HG02840 (cell line): ENCODE data around the gene RCN1.
"Not testable (repeated sequence)": the region's sequence is repeated elsewhere in the genome, so short reads cannot be mapped to it uniquely, and the experiment has no call there.

Experiments used
- ATAC-seq: cut with Tn5 transposase; IDR thresholded peaks from one replicate; pipeline ENCODE4 v1.9.1; 2021; ENCODE audit warnings: mild to moderate bottlenecking, moderate library complexity, moderate number of reproducible peaks; ENCODE audit not compliant: unreplicated experiment, low FRiP score

The RCN1 gene

DNA sequence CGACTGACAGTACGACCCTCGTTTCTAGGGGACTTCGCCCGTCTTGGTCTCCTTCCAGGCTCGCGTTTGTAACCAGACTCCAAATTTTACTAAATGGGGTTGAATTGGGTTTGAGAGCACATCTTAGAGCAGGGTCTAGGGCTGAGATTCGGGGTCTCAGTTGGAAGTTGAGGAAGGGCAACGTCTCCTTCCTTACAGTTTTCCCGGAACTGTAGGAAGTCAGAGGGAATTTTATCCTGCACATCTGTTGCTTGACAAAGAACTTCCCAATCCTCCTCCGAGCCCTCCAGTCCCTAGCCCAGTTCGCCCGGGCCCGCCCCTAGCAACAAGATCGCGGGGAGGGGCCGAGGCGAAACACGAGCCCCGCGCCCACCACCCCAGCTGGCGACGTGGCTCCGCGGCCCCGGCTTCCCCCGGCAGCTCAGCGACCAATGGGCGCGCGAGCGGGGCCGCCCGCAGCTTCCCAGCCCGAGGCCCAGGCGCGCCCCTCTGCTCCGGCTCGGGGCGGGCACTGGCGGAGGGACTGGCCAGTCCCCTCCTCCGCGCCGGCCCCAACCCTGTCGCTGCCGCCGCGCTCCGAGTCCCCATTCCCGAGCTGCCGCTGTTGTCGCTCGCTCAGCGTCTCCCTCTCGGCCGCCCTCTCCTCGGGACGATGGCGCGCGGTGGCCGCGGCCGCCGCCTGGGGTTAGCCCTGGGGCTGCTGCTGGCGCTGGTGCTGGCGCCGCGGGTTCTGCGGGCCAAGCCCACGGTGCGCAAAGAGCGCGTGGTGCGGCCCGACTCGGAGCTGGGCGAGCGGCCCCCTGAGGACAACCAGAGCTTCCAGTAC, at the start of gene RCN1:
Gene RCN1 (plus strand): TSS at position 530 of the 826 bp plus-strand sequence. CDS start 123 bp downstream, at position 653.
- peak; percentile 48 for ATAC-seq

DNA sequence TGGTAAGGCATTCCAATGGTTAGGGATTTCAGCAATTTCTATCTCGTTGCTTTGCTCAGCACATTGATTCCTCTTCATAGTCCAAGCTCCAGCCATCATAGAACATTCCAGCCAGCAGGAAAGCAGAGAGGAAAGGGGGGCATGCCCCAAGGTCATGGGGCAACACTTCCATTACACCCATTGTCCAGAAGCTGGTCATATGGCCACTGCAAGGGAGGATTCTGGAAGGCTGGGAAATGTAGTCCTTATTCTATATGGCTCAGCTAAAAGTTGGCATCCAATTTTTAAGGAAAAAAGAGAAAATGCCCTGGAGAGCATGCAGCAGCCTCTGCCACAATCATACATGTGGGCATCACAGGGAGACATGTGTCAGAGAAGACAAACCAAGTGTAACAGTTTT, 47.1 kb upstream of the RCN1 start:
- no peak for ATAC-seq

DNA sequence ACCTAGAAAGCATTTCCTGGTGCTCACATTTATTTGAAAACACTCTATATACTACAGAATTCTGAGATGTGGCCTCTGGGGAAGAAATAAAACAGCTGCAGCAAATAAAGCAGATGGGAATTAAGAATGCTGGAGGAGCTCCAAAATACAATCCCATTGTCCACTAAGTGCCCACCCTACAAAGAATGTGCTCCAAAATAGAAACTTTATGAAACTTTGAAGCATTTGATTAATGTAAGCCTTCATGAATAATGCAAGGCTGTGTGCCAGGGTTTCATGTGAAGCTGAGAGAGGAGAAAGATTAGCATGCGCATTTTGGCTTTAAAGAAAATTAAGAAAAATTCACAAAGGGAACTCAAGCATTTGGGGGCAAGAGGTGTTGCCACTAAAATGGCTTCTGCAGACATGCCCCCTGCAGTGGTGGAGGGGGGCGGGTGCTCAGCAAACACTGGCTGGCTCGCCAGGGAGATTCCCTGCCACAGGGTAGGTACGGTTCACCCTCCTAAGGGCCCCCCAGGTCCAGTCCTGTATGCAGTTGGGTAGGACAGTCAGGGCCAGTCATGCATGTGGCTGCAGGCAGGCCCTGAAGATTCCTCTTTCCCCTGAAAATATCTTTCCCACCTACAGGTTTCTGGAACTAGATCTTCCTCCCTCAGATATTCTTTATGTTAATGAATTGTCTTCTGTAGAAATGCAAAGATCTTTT, 46.6 kb upstream of the RCN1 start:
- ATAC-seq: no peak

DNA sequence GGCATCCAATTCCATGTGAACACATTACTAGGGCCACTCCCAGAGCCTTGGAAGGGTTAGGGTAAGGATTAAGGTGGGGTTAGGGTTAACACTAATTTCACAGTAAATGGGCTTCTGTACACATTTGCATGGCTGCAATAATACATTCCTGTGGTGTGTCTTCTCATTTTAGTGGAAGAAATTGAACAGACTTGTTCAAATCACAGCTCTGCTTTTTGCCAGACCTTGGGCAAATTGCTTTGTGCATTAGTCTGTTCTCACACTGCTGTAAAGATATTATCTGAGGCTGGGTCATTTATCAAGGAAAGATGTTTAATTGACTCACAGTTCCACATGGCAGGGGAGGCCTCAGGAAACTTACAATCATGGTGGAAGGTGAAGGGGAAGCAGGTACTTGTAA, 45.4 kb upstream of the RCN1 start:
- ATAC-seq: no peak

DNA sequence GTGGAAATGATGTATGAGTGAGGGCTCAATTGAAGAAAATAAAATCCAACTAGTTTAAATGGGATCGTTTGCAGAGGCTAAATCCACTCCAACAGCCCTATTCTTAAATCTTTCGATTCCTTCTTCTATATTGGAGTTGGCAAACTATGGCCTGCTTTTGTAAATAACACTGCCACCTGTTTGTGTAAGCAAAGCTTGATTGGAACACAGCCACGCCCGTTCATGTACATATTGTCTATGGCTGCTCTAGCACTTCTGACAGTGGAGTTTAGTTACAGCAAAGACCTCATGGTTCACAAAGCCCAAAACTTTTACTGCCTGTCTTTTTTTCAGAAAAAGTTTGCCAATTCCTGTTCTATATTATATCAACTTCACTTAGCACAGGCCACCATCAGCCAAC, 40.6 kb upstream of the RCN1 start:
- ATAC-seq: no peak

DNA sequence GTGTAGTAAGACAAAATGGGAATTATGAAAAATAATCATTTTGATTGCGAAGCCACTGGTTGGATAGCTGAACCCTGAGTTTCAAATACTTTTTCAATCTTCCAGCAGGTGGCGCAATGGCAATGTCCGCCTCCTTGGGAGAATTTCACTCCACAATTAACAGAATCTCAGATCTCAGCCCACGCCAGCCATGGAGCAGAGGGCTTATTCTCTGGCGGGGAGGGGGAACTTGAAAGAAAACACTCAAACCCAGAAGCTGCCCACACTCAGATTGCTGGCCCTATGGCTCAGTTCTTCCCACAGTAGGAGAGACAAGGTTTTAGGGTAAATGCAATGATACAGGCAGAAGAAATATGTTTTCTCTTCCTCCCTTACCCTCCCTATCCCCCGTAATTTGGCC, 38.7 kb upstream of the RCN1 start:
- no peak for ATAC-seq

DNA sequence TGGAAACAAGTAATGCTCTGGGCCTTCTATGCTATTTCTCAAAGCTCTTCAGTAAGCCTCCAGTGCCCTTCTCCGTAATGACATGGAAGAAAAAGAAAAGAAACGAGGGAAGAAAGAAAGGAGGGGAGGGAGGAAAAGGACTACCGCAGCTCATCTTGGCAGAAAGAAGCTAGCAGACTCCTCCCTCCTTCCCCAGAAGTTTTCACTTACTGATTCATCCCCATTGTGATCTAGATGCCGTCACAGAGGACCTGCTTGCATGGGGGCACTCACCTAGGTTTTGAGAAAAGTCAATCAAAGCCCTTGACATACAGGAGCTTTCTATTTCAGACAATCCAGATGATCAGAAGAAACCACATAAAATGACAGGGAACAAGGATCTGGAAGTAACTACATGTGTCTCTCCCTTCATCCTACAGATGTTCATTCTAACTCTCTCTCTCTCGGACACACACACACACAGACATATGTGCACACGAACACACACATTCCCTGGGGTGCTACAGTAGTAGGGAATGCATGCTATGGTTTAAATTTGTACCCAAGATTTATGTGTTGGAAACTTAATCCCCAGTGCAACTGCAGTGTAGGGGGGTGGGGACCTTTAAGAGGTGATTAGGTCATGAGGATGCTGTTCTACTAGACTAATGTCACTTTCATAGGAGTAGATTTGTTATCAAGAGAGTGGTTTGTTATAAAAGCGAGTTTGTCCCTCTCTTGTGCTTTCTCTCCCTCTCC, 37.6 kb upstream of the RCN1 start:
- no peak for ATAC-seq

DNA sequence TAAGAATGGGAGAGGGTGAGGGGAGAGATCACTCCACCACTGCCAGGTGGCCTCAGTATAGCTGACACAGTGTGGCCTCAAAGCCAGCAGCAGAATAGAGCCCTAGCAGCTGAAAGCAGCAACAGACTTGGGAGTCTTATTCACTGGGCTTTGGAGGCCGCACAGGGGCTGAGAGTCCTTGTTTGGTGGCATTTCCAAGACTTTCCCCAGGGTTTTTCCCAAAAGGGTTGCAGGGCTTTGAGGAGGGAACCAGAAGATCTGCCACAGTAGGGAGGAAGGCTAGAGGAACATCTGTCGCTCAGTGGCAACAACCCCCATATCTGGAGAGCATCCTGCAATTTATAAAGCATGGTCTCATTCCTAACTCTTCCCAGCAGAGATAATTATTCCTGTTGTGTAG, 35.0 kb upstream of the RCN1 start:
- no peak for ATAC-seq

DNA sequence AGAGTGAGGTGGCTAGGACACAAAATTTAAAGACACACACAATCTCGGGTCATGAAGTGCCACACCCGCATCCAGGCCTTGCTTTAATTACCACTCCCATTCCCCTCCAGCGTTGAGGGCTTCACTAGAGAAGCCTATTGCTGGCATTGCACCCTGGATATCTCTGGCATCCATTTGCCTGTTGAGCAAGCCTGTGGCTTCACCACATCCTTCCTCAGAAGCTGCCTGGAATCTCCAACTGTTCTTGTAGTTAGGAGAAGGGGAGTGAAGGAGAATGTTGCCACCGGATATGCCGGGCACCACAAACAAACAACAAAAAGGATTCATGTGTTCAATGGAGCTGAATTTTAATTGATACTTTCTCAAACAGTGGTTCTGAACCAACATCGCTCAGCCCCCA, 34.4 kb upstream of the RCN1 start:
- no peak for ATAC-seq

DNA sequence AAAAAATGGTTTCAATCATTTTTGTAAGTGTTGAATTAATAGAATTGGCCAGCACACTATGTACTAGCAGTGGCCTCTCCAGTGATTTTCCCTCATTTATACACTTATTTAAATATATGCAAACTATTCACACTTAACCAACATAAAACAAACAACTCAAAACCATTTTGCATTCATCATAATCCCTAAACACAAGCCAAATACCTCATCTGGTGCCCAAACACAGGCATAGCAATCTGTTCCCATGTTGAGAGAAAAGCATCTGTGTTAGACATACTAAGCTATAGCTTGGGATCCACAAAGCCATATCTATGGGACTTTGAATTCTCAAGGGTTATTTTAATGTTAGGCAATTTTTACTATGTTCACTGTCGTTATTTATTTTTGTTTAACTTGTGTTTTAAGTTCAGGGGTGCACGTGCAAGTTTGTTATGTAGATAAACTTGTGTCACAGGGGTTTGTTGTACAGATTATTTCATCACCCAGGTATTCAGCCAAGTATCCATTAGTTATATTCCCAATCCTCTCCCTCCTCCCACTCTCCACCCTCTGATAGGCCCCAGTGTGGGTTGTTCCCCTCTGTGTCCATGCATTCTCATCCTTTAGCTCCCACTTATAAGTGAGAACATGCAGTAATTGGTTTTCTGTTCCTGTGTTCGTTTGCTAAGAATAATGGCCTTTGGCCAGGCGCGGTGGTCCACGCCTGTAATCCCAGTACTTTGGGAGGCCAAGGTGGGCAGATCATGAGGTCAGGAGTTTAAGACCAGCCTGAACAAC, 31.0 kb upstream of the RCN1 start:
- no peak for ATAC-seq

DNA sequence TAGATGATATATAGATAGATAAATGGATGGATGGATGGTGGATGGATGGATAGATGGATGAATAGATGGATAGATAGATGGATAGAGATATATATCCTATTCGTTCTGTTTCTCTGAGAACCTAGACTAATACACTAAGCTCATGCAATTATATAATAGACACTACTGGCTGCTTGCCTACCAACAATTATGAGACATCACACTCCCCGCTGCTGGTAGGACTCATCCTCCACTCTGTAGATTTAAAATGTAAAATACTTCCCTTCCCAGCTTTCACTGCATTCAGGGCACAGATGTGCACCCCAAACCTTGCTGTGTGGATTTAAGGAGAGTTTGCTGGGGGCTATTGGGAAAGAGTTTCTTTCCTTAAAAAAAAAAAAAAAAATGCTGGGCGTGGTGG, 28.3 kb upstream of the RCN1 start:
- ATAC-seq: no peak

DNA sequence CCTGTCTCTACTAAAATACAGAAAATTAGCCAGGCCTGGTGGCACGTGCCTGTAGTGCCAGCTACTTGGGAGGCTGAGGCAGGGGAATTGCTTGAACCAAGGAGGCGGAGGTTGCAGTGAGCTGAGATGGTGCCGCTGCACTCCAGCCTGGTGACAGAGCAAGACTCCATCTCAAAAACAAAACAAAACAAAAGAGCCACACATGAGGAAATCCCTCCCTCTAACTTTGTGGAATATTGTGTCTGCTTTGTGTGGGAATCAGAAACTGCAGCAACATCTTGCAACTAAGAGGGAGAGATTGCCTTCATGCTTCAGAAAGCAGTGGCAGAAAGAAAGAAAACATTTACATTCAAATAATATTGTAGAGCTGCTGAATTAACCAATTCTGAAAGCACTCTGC, 27.8 kb upstream of the RCN1 start:
- not testable (repeated sequence) for ATAC-seq

DNA sequence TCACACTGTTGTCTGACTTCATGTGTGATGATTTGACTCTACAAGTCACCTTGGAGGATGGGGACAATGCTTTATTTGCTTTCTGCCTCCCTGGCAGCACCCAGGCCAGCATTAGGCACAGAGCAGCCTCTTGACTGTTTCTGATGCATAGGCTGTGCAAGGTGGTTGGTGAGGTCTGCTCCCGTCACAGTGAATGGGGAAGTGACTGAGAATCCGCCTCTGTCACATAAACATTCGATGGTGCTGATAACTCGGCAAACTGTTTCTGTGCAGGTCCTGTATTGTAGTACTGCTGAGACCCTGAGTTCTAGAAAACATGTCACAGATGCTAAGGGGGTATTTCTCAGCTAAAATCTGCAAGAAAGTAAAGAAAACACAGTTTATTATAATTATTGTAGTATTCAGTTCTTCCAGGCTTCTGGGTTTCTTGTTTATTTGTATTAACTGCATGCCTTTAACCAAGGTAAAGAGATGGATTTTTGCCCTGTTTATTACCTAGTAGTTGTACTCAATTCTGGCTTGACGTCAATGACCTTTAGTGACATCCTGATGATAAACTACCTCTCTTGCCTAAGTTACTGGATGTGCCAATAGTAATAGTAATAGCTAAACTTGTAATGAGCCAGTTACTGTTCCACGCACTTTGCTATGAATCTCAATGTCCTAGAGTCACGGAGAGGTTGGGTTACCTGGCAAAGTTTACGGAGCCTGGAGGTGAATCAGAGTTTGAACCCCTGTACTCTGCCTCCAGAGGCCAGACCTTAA, 24.8 kb upstream of the RCN1 start:
- no peak for ATAC-seq

DNA sequence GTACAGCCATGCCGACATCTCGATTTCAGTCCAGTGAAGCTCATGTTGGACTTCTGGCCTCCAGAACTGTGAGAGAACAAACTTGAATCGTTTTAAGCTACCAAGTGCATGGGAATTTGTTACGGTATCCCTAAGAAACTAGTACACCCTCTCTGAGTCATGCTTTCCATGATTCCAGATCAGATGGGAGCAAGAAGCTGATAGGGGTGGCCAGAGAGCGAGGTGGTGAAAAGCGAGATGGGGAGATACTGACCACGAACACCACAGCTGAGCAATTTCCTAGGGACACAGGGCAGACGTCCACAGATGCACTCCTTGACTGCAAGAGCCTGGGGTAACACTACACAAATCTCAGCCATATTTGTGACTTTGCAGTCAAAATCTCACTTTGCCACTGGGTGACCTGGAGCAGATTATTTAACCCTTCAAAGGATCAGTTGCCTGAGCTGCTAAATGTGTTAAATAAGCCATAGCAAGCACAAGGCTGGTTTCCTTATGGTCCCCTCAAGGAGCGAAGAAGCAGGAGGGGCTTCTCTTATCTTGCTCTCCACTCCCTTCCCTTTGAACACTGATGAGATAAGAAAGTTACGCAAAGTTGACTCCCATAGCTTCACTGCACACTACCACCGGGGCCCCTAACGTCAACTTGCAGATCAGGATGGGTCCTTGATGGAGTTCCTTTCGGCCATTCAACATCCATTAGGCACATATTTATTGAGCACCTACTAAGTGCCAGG, 22.6 kb upstream of the RCN1 start:
- ATAC-seq: no peak

DNA sequence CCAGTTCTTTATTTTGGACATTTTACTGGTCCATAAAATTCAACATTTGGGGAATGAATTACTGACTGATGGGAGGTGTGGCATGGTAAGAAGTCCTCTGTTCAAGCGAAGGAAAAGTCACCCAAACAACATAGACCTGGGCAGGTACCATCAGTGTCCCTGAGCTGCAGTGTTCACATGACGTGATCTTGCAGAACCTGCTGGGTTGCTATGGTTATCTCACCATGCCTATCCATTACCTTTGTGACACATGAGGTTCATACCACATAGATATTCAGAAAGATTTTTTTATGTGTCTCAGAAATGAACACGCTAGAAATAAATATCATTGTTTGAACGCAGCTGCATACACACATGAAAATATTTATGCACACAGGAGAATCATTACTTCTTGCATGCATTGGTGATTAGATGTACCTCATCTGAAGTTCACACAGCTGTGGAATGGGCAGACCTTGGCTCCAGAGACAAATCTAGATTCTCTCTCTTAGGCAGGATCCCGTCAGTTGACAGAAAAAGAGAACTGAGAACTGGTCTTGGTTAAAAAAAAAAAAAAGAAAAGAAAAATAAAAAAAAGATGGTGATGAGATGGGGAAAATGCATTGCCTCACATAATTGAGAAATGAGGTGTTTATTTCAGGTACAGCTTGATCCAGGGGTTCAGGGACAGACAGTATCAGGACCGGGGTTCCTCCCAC, 21.4 kb upstream of the RCN1 start:
- ATAC-seq: no peak

DNA sequence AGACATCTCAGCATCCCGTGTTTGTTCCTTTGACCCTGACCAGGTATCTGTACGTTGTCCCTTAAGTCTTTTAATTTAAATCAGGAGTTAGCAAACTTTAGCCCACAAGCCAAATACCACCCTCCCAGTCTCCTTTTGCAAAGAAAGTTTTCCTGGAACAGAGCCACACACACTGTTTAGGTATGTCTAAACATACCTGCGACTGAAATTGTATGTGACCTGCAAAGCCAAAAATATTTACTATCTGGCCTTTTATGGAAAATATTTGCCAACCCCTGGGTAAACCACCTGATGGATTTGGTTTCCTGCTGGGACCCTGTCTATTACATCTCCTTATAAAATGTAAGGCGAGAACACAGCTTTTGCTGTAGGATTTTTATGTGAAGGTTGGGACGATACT, 20.2 kb upstream of the RCN1 start:
- ATAC-seq: no peak

DNA sequence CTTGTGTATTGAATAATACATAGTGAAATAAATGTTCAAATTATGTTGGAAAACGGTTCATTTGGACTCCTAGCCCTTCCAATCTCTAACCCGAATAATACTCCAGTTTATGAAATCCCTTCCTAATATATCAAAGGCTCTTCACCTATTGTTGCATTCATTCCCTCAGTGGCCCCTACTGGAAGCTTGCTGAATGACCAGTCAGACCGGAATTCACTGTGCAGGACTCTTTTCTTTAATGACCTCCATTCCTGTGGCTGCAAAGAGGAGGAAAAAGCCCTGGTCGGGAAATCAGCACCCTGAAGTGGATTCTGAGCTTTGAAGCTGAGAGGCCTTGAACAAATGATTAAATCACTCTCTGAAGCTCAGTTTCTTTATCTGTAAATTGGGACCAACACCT, 19.1 kb upstream of the RCN1 start:
- ATAC-seq: no peak

DNA sequence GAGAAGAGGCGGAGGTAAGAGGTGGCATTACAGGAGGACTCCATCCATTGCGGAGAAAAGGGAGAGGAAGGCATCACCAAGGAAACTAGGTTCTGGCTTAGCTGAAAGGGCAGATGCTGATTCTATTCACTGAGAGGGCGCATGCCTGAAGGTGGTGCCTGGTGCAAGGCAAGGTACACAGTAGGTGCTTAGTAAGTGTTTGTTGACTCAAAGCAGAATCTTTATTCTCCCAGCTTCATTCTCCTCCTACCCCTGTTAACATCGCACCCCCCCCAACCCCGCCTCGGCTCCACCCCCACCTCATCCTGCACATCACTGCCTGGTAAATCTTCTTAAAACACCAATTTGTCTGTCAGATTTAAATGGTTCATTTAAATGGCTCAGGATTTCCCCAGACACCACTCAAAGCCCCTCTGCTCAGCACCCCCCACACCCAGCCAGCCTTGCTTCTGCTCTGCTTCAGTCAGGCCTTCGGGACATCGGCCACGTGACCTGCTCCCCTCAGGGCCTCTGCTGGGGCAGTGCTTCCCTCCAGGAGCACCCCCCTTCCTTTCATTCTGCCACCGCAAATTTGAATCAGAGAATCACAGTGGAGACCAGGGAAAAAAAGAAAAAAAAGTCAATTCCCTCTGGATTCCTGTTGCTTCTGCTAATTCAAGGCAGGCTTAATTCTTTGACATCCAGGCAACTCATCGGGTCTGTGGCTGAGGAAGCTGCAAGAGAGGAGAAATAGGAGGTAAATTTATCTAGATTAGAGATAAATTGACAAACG, 17.8 kb upstream of the RCN1 start:
- ATAC-seq: no peak
